Measurements from ENCODE around the gene KCNH8.

GRCh38 chr3:19399836-19400235, 251.5 kb downstream of the KCNH8 start:
- TF ChIP-seq GATA2 (IDR thresholded peaks at IDR 0.05; ENCODE audit: low read depth, low read length) (no peak), GATA3 (IDR thresholded peaks at IDR 0.05; ENCODE audit: low read depth, low read length) (no peak)

Measured in SH-SY5Y (cell line).